NCI-H2029 (cell line): ENCODE data around the gene CDH23.

Source experiments
- DNase-seq: peaks from one replicate; lab custom pipeline; 2025; lab: John Stamatoyannopoulos, UW

The CDH23 gene

GRCh38 chr10:71692598-71693306, 296.0 kb downstream of the CDH23 start:
- no peak for DNase-seq

GRCh38 chr10:71693377-71693776, 296.7 kb downstream of the CDH23 start:
- DNase-seq, result no peak

- DNase-seq, result no peak
These were observed 297.4 kb downstream of the CDH23 start for GRCh38 chr10:71694039-71694501.

- no peak for DNase-seq
These were observed 297.8 kb downstream of the CDH23 start for GRCh38 chr10:71694567-71694968.

- DNase-seq, result no peak
These were observed 299.1 kb downstream of the CDH23 start for GRCh38 chr10:71695502-71696476.

- DNase-seq, result no peak
These were observed 300.1 kb downstream of the CDH23 start for GRCh38 chr10:71696628-71697326.

GRCh38 chr10:71697938-71698709, 301.4 kb downstream of the CDH23 start:
- DNase-seq, result no peak

GRCh38 chr10:71698737-71699136, 302.0 kb downstream of the CDH23 start:
- DNase-seq, result no peak

- no peak for DNase-seq
These were observed 304.1 kb downstream of the CDH23 start for GRCh38 chr10:71700731-71701368.

GRCh38 chr10:71701496-71702132, 304.9 kb downstream of the CDH23 start:
- DNase-seq, result no peak

- no peak for DNase-seq
These were observed 306.9 kb downstream of the CDH23 start for GRCh38 chr10:71703577-71703976.

GRCh38 chr10:71704816-71705215, 308.1 kb downstream of the CDH23 start:
- DNase-seq, result no peak

- no peak for DNase-seq
These were observed 308.9 kb downstream of the CDH23 start for GRCh38 chr10:71705582-71705981.

- no peak for DNase-seq
These were observed 309.7 kb downstream of the CDH23 start for GRCh38 chr10:71706216-71707121.

- DNase-seq, result no peak
These were observed 310.6 kb downstream of the CDH23 start for GRCh38 chr10:71707240-71707789.

- no peak for DNase-seq
These were observed 311.6 kb downstream of the CDH23 start for GRCh38 chr10:71708301-71708703.

GRCh38 chr10:71708897-71709882, 312.5 kb downstream of the CDH23 start:
- DNase-seq, result no peak

GRCh38 chr10:71710519-71710918, 313.8 kb downstream of the CDH23 start:
- DNase-seq, result no peak
